Pulmonary artery endothelial cell (primary cell): ENCODE measurements around the gene SLIT3. TPM values are rescaled to one million over a fixed set of nuclear protein-coding genes. Genes with fewer than 3 reads are reported as not detected.

Source experiments
- DNase-seq: peaks from one replicate; pipeline ENCODE4 v3.0.0-alpha.2; 2011; ENCODE audit warnings: low read depth, low spot score
- total RNA-seq: library from RNA; depleted of rRNA; stranded (reverse); fragments of >200 nt; gene quantifications from 2 replicates; pipeline ENCODE4 v1.2.3, GENCODE V29; 2014

SLIT3 gene
- total RNA-seq, 1 donor from 2014 or later = 0.99 TPM

DNA sequence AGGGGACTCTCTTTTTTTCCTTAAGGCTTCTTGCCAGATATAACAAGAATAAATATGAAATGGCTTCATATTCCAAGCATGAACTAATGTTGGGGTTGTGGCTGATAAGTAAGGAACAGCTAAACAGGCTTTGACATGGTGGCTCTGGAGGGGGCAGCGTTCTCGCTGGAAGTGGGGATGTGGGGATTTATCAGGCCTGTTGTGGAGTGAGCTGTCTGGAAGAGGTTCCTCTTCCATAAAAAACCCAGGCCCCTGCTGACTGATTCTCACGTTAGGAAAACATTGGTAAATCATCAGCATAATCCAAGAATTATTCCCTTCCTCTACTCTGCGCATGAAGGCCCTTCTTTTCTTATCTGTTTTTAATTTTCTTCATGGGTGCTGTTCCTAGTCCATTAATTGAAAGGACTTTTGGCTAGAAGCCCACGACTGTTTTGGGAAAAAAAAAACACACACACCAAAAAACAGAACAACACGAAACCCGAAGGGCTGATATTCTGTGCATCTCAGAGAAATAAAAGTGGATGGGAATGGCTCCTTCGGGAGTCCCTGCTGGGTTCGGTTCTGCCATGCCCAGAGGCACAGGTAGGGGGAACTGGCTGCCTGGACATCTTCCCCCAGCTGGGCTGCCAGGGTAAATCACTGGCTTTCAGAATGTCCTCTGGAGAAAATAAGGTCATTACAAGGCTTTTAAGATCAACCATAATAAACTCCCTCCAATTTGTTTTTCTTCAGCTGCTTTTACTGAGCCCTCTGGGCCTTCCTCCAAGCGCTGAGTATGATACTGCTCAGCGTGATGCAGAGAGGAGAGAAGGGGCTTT, 297.0 kb downstream of the SLIT3 start:
- DNase-seq = no peak

DNA sequence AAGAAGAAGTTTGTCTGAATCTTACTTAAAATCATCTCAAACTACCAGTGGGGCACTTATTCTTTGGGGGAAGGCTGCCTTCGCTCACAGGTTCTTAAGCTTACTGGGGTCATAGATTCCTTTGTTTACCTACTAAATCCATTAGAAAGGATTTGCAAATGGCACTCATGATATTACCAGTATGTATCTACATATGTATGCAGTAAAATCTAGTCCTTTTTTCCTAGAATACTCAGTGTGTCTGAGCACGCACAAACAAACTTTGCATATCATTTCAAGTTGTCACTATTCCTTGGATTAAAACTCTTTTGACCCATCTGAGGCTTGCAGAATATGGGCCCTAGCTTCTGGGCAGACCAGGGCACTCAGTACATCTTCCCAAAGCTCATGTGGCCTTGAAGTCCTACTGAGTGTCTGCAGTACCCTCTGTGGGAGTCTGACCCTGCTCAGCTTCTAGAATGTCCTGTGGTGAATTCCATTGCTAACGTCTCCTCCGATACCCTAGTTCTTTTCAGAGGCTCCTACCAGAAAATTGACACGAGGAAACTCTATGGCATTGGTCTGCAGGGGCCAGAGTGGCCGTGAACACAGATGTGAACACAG, 297.9 kb downstream of the SLIT3 start:
- no peak for DNase-seq

DNA sequence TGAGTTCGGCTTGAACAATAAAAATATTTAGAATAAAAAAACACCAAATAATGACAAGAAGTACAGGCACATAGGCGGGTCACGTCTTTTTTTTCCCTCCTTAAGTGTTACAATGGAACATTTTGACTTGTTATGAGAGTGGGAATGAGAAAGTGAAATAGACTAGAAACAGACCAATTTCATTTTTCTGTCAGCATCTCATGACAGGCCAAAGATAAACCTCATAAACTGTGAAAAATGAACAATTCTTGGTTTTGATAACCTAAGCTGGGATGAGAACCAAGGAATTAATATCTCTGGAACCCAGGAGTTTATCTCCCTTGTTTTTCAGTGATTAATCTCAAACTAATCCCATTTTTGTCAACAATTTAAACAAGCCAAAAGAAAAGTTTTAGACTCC, 299.5 kb downstream of the SLIT3 start:
- DNase-seq = no peak

- no peak for DNase-seq
Measured at GRCh38 chr5:168995024-168995423, 305.9 kb downstream of the SLIT3 start.

DNA sequence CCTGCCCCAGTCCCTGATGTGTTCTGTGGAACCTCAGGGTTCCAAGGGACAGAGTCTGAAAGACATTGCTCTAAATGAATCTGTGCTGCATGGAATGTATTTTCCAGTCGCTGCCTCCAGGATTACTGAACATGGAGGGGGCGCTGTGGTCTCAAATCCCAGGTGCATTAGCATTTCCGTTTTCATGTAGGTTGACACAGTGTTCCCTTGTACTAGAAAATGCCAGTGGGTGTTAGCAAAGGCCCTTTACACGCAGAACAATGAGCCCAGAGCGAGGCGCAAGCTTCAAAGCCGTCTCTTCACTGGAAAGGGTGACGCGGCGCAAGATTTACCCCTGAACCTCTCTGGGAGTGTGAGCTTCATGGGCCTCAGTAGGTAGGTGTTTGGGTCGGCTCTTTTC, 308.3 kb downstream of the SLIT3 start:
- no peak for DNase-seq

DNA sequence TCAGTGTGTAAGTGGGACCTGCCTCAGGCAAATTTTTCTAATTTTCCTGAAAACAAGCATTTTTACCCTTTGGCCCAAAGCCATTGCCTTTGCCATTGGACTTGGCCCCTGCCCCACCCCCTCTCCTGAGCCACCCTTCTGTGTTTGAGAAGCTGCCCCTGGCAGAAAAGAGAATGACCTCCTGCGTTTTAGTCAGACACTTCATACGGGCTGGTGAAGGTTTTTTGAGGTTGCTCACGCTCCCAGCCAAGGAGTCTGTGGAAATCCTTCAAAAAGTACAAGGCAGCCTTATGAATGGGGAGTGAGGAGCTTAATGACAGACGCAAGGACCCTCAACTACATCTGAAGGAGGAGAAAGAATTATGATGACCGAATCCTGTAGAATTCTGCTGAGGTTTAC, 308.9 kb downstream of the SLIT3 start:
- no peak for DNase-seq

- no peak for DNase-seq
Measured at GRCh38 chr5:168991311-168991710, 309.6 kb downstream of the SLIT3 start.

DNA sequence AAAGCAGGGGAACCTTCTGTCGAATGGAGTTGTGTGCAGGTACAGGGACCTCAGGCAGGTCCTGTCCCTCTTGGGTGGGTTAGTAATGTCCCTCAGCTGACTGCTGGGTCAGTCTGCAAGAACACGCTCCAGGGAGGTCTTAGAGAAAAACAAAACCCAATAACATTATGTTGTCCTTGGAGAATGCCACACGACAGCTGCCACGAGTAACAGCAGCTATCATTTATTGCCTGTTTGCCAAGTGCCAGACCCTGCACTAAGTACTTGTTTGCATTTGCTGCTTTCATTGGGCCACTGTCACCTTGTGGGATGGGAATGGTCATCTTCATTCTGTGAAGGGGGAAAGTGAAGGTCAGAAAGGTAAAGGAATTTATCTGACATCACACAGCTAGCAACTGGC, 310.3 kb downstream of the SLIT3 start:
- DNase-seq = no peak

GRCh38 chr5:168989731-168990505, 311.0 kb downstream of the SLIT3 start:
- no peak for DNase-seq

GRCh38 chr5:168988699-168989098, 312.2 kb downstream of the SLIT3 start:
- DNase-seq = no peak

GRCh38 chr5:168987543-168988300, 313.2 kb downstream of the SLIT3 start:
- DNase-seq = peak; percentile 11

- DNase-seq = no peak
Measured at GRCh38 chr5:168985454-168985853, 315.5 kb downstream of the SLIT3 start.

DNA sequence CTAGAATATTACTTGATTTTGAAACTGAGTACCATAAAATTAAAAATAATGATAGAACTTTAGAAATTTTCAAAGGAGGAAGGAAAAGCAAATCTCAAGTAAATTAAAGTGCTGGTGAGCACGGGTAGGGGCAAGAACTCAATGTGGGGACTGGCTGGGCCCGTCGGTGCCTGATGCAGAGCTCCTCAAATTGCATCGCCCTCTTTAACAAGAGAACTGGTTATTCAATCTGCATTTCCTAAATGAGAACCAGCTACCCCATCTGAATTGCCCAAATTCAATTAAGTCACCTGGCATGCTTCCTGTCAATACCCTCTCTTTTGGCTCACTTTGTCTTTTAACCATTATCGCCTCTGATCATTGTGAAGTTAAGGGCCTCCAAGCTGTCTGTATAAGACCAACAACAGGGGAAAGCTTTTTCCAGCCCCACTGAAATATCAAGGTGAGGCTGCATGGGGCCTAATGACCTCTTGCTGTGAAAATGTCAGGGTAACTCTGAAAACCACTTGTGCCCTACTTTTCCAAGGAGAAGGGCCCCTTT, 316.7 kb downstream of the SLIT3 start:
- no peak for DNase-seq

- no peak for DNase-seq
Measured at GRCh38 chr5:168979135-168979534, 321.8 kb downstream of the SLIT3 start.

- DNase-seq = no peak
Measured at GRCh38 chr5:168978500-168978899, 322.4 kb downstream of the SLIT3 start.

GRCh38 chr5:168978015-168978414, 322.9 kb downstream of the SLIT3 start:
- no peak for DNase-seq

DNA sequence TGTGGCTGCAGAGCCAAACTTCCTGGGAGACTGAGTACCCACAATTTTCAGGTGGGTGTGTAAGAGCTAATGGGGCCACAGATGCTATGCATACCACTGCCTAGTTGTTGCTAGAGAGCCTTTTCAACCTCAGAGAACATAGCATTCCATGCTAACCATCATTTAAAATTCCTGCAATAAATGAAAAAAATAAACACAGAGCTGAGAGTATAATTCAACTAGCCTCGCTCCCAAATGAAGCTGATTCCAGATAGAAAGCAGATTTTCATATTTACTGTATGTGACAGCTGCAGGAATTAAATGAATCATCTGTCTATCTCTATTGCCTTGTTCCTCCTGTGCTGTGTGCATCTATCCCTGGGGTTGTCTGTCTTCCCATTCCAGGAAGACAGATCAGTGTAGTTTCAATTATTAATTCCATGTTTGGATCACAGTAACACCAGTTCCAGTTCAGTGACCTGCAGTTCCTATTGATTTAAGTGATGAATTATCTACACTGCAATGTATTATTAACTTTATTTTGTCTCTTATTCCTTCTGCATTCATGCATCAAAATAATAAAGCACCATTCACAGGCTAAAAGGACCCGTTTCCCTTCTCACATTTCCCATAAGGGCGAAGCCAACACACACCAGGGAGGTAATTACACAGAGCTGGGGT, 324.5 kb downstream of the SLIT3 start:
- DNase-seq = no peak

DNA sequence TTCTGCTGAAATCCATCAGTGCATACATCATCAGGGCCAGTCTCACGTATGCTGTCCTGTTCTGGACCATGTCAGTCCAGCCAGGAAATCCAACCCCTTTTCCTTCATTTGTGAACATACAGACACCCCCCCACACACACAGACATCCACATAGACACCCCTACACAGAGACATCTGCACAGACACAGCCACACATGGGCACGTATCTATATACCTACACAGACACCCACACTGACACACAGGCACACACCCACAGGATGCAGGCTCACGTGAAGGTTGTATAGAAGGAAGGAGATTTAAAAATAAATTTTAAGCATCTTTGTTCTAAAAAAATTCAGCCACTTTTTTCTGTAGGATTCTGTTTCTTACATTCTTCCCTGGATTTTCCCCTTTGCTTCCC, 325.6 kb downstream of the SLIT3 start:
- DNase-seq = no peak

- DNase-seq = no peak
Measured at GRCh38 chr5:168974082-168974481, 326.9 kb downstream of the SLIT3 start.

GRCh38 chr5:168972731-168973130, 328.2 kb downstream of the SLIT3 start:
- no peak for DNase-seq

DNA sequence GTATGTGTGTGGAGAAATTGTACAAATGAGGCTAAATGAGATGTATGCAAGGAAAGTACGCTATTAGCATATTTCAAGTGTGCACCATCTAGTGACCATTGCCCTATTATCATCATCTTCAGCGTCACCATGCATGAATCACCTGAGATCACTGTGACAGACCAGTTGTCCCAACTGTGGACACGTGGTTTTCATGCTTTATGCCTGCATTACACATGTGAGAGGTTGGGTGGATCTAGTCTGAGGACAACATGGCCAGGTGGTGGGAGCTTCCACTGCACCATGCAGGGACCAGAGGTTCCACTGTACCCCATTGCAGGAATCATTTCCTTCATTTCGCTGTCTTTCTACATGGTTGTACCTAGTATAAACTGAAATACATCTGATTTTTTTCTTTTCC, 329.8 kb downstream of the SLIT3 start:
- DNase-seq = no peak
